ENCODE measurements around the gene HIVEP3.

The HIVEP3 gene

GRCh38 chr1:41942278-41942677, 23.6 kb upstream of the HIVEP3 start:
- Histone ChIP-seq H3K9me3 (ENCODE audit: control extremely low read depth in 1 of 5, control insufficient read depth in 4 of 5, insufficient read depth in 2 of 5, low read depth in 1 of 5, low read length in 4 of 5) (peaks cover 0 to 15% (median 0%) of the 10 kb centered on the region in 5 experiments), H3K4me1 (ENCODE audit: control extremely low read depth in 1 of 4, control insufficient read depth in 4 of 4, insufficient read depth in 4 of 4, low read length in 3 of 4) (no peaks in the 10 kb centered on the region), H3K36me3 (ENCODE audit: control insufficient read depth in 4 of 4, insufficient read depth in 4 of 4, low read length in 3 of 4) (peaks cover 0 to 3% (median 0%) of the 10 kb centered on the region in 4 experiments), H3K27me3 (replicated peaks in 2 of 5; ENCODE audit: control insufficient read depth in 4 of 5, insufficient read depth in 5 of 5, low read length in 4 of 5) (no peaks in the 10 kb centered on the region), H3K27ac (ENCODE audit: insufficient read depth in 1 of 2, low read depth in 1 of 2, low read length in 2 of 2, poor library complexity in 1 of 2, severe bottlenecking in 2 of 2) (no peak overlapping the region), H3K4me3 (ENCODE audit: control insufficient read depth in 1 of 7, extremely low read depth in 1 of 7, insufficient read depth in 4 of 7, low read depth in 2 of 7, low read length in 6 of 7) (no peak overlapping the region)
- CTCF ChIA-PET, result no interaction called here
- POLR2A ChIA-PET, result no interaction called here
- DNase-seq, result no peak

- CTCF ChIA-PET, result no interaction called here
- DNase-seq, result no peak
- peaks cover 0 to 13% (median 0%) of the 10 kb centered on the region in 5 experiments for H3K9me3 ChIP-seq (ENCODE audit: control extremely low read depth in 1 of 5, control insufficient read depth in 4 of 5, insufficient read depth in 2 of 5, low read depth in 1 of 5, low read length in 4 of 5)
- no peaks in the 10 kb centered on the region for H3K4me1 ChIP-seq (ENCODE audit: control extremely low read depth in 1 of 4, control insufficient read depth in 4 of 4, insufficient read depth in 4 of 4, low read length in 3 of 4)
- peaks cover 0 to 3% (median 0%) of the 10 kb centered on the region in 4 experiments for H3K36me3 ChIP-seq (ENCODE audit: control insufficient read depth in 4 of 4, insufficient read depth in 4 of 4, low read length in 3 of 4)
- no peak overlapping the region for H3K27ac ChIP-seq (ENCODE audit: insufficient read depth in 1 of 2, low read depth in 1 of 2, low read length in 2 of 2, poor library complexity in 1 of 2, severe bottlenecking in 2 of 2)
- no CpG with 5 or more reads among the region's 1 CpG for WGBS (ENCODE audit: insufficient coverage)
- no peak overlapping the region for H3K4me3 ChIP-seq (ENCODE audit: control insufficient read depth in 1 of 7, extremely low read depth in 1 of 7, insufficient read depth in 4 of 7, low read depth in 2 of 7, low read length in 6 of 7)
- POLR2A ChIA-PET, result interaction anchor here (0.6 kb wide), 1 partner anchor 216 kb away, joined by 3 read pairs; no protein-coding TSS in a partner anchor
- no peaks in the 10 kb centered on the region for H3K27me3 ChIP-seq (replicated peaks in 2 of 5; ENCODE audit: control insufficient read depth in 4 of 5, insufficient read depth in 5 of 5, low read length in 4 of 5)
Observed at GRCh38 chr1:41941381-41941780, 22.7 kb upstream of the HIVEP3 start.

- POLR2A ChIA-PET, result no interaction called here
- DNase-seq, result no peak
- peaks cover 0 to 8% (median 0%) of the 10 kb centered on the region in 5 experiments for H3K9me3 ChIP-seq (ENCODE audit: control extremely low read depth in 1 of 5, control insufficient read depth in 4 of 5, insufficient read depth in 2 of 5, low read depth in 1 of 5, low read length in 4 of 5)
- H3K4me1 ChIP-seq (ENCODE audit: control extremely low read depth in 1 of 4, control insufficient read depth in 4 of 4, insufficient read depth in 4 of 4, low read length in 3 of 4), result no peaks in the 10 kb centered on the region
- CTCF ChIA-PET, result interaction anchor here (0.6 to 1.0 kb wide), 2 partner anchors 96 to 890 kb away, joined by 3 to 4 read pairs; no protein-coding TSS in a partner anchor
- H3K27me3 ChIP-seq (replicated peaks in 2 of 5; ENCODE audit: control insufficient read depth in 4 of 5, insufficient read depth in 5 of 5, low read length in 4 of 5), result no peaks in the 10 kb centered on the region
- 100% methylated on average over 2 of the region's 5 CpGs for WGBS (ENCODE audit: insufficient coverage)
- H3K36me3 ChIP-seq (ENCODE audit: control insufficient read depth in 4 of 4, insufficient read depth in 4 of 4, low read length in 3 of 4), result no peaks in the 10 kb centered on the region
- no peak overlapping the region for H3K4me3 ChIP-seq (ENCODE audit: control insufficient read depth in 1 of 7, extremely low read depth in 1 of 7, insufficient read depth in 4 of 7, low read depth in 2 of 7, low read length in 6 of 7)
- H3K27ac ChIP-seq (ENCODE audit: insufficient read depth in 1 of 2, low read depth in 1 of 2, low read length in 2 of 2, poor library complexity in 1 of 2, severe bottlenecking in 2 of 2), result no peak overlapping the region
Observed at GRCh38 chr1:41939194-41939593, 20.5 kb upstream of the HIVEP3 start.

GRCh38 chr1:41936107-41936506, 17.4 kb upstream of the HIVEP3 start:
- Histone ChIP-seq H3K27ac (ENCODE audit: insufficient read depth in 1 of 2, low read depth in 1 of 2, low read length in 2 of 2, poor library complexity in 1 of 2, severe bottlenecking in 2 of 2) (no peak overlapping the region), H3K36me3 (ENCODE audit: control insufficient read depth in 4 of 4, insufficient read depth in 4 of 4, low read length in 3 of 4) (no peaks in the 10 kb centered on the region), H3K4me1 (ENCODE audit: control extremely low read depth in 1 of 4, control insufficient read depth in 4 of 4, insufficient read depth in 4 of 4, low read length in 3 of 4) (no peaks in the 10 kb centered on the region), H3K27me3 (replicated peaks in 2 of 5; ENCODE audit: control insufficient read depth in 4 of 5, insufficient read depth in 5 of 5, low read length in 4 of 5) (no peaks in the 10 kb centered on the region), H3K4me3 (ENCODE audit: control insufficient read depth in 1 of 7, extremely low read depth in 1 of 7, insufficient read depth in 4 of 7, low read depth in 2 of 7, low read length in 6 of 7) (no peak overlapping the region), H3K9me3 (ENCODE audit: control extremely low read depth in 1 of 5, control insufficient read depth in 4 of 5, insufficient read depth in 2 of 5, low read depth in 1 of 5, low read length in 4 of 5) (peaks cover 0 to 7% (median 2%) of the 10 kb centered on the region in 5 experiments)
- peak in 1 of 3 donors; percentile 26 for DNase-seq
- ChIA-PET POLR2A (no interaction called here), CTCF (no interaction called here)
- 100% methylated on average over 1 of the region's 2 CpGs for WGBS (ENCODE audit: insufficient coverage)

GRCh38 chr1:41935226-41935625, 16.5 kb upstream of the HIVEP3 start:
- no CpG with 5 or more reads among the region's 1 CpG for WGBS (ENCODE audit: insufficient coverage)
- Histone ChIP-seq H3K27ac (ENCODE audit: insufficient read depth in 1 of 2, low read depth in 1 of 2, low read length in 2 of 2, poor library complexity in 1 of 2, severe bottlenecking in 2 of 2) (no peak overlapping the region), H3K36me3 (ENCODE audit: control insufficient read depth in 4 of 4, insufficient read depth in 4 of 4, low read length in 3 of 4) (no peaks in the 10 kb centered on the region), H3K27me3 (replicated peaks in 2 of 5; ENCODE audit: control insufficient read depth in 4 of 5, insufficient read depth in 5 of 5, low read length in 4 of 5) (no peaks in the 10 kb centered on the region), H3K4me1 (ENCODE audit: control extremely low read depth in 1 of 4, control insufficient read depth in 4 of 4, insufficient read depth in 4 of 4, low read length in 3 of 4) (no peaks in the 10 kb centered on the region), H3K9me3 (ENCODE audit: control extremely low read depth in 1 of 5, control insufficient read depth in 4 of 5, insufficient read depth in 2 of 5, low read depth in 1 of 5, low read length in 4 of 5) (peaks cover 0 to 7% (median 2%) of the 10 kb centered on the region in 5 experiments), H3K4me3 (ENCODE audit: control insufficient read depth in 1 of 7, extremely low read depth in 1 of 7, insufficient read depth in 4 of 7, low read depth in 2 of 7, low read length in 6 of 7) (no peak overlapping the region)
- POLR2A ChIA-PET, result no interaction called here
- DNase-seq, result no peak
- CTCF ChIA-PET, result interaction anchor here (2.1 kb wide), 1 partner anchor 17 kb away, joined by 6 read pairs; the partner anchor contains the start of gene HIVEP3

GRCh38 chr1:41933106-41933505, 14.4 kb upstream of the HIVEP3 start:
- no peaks in the 10 kb centered on the region for H3K4me1 ChIP-seq (ENCODE audit: control extremely low read depth in 1 of 4, control insufficient read depth in 4 of 4, insufficient read depth in 4 of 4, low read length in 3 of 4)
- H3K27ac ChIP-seq (ENCODE audit: insufficient read depth in 1 of 2, low read depth in 1 of 2, low read length in 2 of 2, poor library complexity in 1 of 2, severe bottlenecking in 2 of 2), result no peak overlapping the region
- CTCF ChIA-PET, result interaction anchor here (2.1 kb wide), 1 partner anchor 15 kb away, joined by 6 read pairs; the partner anchor contains the start of gene HIVEP3
- DNase-seq, result no peak
- H3K9me3 ChIP-seq (ENCODE audit: control extremely low read depth in 1 of 5, control insufficient read depth in 4 of 5, insufficient read depth in 2 of 5, low read depth in 1 of 5, low read length in 4 of 5), result peaks cover 0 to 7% (median 2%) of the 10 kb centered on the region in 5 experiments
- no peaks in the 10 kb centered on the region for H3K36me3 ChIP-seq (ENCODE audit: control insufficient read depth in 4 of 4, insufficient read depth in 4 of 4, low read length in 3 of 4)
- no CpG with 5 or more reads among the region's 1 CpG for WGBS (ENCODE audit: insufficient coverage)
- H3K27me3 ChIP-seq (replicated peaks in 2 of 5; ENCODE audit: control insufficient read depth in 4 of 5, insufficient read depth in 5 of 5, low read length in 4 of 5), result no peaks in the 10 kb centered on the region
- POLR2A ChIA-PET, result no interaction called here
- no peak overlapping the region for H3K4me3 ChIP-seq (ENCODE audit: control insufficient read depth in 1 of 7, extremely low read depth in 1 of 7, insufficient read depth in 4 of 7, low read depth in 2 of 7, low read length in 6 of 7)

GRCh38 chr1:41931578-41931977, 12.9 kb upstream of the HIVEP3 start:
- Histone ChIP-seq H3K4me3 (ENCODE audit: control insufficient read depth in 1 of 7, extremely low read depth in 1 of 7, insufficient read depth in 4 of 7, low read depth in 2 of 7, low read length in 6 of 7) (no peak overlapping the region), H3K27ac (ENCODE audit: insufficient read depth in 1 of 2, low read depth in 1 of 2, low read length in 2 of 2, poor library complexity in 1 of 2, severe bottlenecking in 2 of 2) (no peak overlapping the region), H3K4me1 (ENCODE audit: control extremely low read depth in 1 of 4, control insufficient read depth in 4 of 4, insufficient read depth in 4 of 4, low read length in 3 of 4) (no peaks in the 10 kb centered on the region), H3K36me3 (ENCODE audit: control insufficient read depth in 4 of 4, insufficient read depth in 4 of 4, low read length in 3 of 4) (no peaks in the 10 kb centered on the region), H3K9me3 (ENCODE audit: control extremely low read depth in 1 of 5, control insufficient read depth in 4 of 5, insufficient read depth in 2 of 5, low read depth in 1 of 5, low read length in 4 of 5) (peaks cover 0 to 4% (median 0%) of the 10 kb centered on the region in 5 experiments), H3K27me3 (replicated peaks in 2 of 5; ENCODE audit: control insufficient read depth in 4 of 5, insufficient read depth in 5 of 5, low read length in 4 of 5) (no peaks in the 10 kb centered on the region)
- POLR2A ChIA-PET, result no interaction called here
- no peak for DNase-seq
- CTCF ChIA-PET, result interaction anchor here (0.8 kb wide), 1 partner anchor 32 kb away, joined by 3 read pairs; no protein-coding TSS in a partner anchor
- WGBS (ENCODE audit: insufficient coverage), result 100% methylated on average over 1 of the region's 3 CpGs

All from common myeloid progenitor, CD34-positive (primary cell).